Jurkat, Clone E6-1 (cell line): ENCODE results near the gene NF1.
A peak's percentile ranks its signal among the peaks of the same experiment; 100 is the strongest.
"Not testable (repeated sequence)": the region's sequence is repeated elsewhere in the genome, so short reads cannot be mapped to it uniquely, and the experiment has no call there.

ENCODE experiments used
- DNase-seq: peaks from one replicate; pipeline ENCODE4 v3.0.0-alpha.2; 2011; ENCODE audit warnings: low read depth, low spot score
- H3K4me3 ChIP-seq: 2 replicates; pipeline ENCODE4 v1.5.1; 2011; ENCODE audit warnings: mild to moderate bottlenecking, low read length, control low read depth, moderate library complexity

The NF1 gene

DNA sequence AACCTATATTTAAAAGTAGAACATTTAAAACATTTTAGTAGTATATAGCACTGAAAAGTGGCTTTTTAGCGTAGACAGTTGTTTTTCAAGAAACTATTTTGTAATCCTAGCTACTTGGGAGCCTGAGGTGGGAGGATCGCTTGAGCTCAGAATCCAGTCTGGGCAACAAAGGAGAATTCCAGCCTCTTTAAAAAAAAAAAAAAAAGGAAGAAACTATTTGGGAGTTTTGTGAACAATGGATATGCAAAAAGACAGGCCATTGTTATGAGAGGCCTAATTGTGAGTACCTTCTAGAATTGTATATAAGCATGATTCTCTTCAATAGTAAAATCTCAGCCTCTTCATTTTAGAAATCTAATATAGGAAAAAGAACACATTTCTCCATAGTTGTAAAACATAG lies 184.6 kb downstream of the NF1 start:
- DNase-seq = no peak
- no peak overlapping the region for H3K4me3 ChIP-seq

GRCh38 chr17:31281061-31281460 lies 186.3 kb downstream of the NF1 start:
- DNase-seq = no peak
- no peak overlapping the region for H3K4me3 ChIP-seq

DNA sequence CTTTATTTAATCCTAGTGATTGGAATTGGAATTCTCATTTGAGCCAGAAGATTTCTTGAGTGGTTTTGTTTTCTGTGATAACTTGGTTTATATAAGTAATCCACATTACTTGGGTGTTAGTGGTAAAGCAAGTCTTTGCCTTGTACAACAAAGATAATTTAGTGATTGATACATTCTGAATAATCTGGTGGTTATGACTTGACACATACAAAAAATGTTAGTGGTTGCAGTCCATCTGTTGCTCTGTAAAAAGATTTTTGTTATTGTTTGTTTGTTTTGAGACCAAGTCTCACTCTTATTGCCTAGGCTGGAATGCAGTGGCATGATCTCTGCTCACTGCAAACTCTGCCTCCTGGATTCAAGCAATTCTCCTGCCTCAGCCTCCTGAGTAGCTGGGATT lies 189.1 kb downstream of the NF1 start:
- H3K4me3 ChIP-seq = no peak overlapping the region
- no peak for DNase-seq

DNA sequence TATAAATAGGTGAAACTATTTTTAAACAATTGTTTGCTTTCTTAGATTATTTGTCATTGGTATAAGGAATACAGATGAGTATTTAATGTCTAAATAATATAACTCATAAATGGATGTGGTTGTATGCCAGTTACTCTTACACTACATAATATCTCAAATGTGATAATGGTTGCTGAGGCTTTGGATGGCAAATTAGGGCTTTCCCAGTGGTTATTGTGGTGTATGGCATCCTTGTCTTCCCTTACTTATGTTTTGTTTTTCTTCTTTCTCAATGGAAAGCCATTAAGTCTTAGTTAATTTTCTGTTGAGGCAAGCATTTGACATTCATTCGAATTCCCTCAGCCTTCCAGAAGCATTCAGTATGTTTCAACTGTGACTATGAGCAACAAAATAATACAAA lies 191.8 kb downstream of the NF1 start:
- H3K4me3 ChIP-seq = no peak overlapping the region
- DNase-seq = no peak

- not testable (repeated sequence) for DNase-seq, H3K4me3 ChIP-seq
Measured at GRCh38 chr17:31287932-31288331, 193.2 kb downstream of the NF1 start.

GRCh38 chr17:31289790-31290189 lies 195.0 kb downstream of the NF1 start:
- no peak for DNase-seq
- H3K4me3 ChIP-seq = no peak overlapping the region

GRCh38 chr17:31291820-31292219 lies 197.0 kb downstream of the NF1 start:
- DNase-seq = no peak
- no peak overlapping the region for H3K4me3 ChIP-seq

DNA sequence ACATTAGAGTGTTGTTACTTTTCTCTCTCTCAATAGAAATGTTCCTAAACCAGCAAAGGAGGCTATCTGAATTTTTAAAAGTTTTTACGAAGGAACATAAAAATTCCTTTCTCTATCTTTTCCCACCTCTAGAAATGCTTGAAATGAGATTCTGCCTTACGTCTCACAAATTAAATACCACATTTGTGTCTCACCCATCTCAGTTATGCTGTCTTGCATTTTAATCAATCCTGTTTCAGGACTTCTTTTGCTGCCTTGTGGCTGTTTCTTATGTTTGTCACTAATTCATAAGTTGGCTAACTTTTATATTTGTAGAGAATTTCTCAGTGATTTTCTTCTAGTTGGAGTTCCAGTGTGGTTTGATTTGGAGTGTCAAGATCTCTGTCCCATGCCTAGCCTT lies 198.8 kb downstream of the NF1 start:
- DNase-seq = no peak

DNA sequence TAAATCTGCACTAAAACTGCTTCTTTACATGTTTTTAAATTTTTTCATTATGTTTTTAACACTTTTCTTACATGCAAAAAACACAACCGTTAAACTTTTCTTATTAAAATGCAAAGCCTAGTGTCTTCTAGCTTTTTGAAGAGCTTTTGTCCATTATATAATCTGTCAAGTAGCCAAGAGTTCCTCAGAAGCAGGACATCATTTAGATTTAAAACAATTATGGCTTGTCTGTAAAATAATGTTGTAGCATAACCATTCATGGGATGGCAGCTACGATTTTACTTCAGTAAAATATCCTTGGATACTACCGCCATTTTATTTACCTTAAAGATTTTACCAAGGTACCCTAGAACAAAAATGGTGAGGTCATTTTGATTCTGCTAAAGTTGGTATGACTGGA lies 199.5 kb downstream of the NF1 start:
- no peak overlapping the region for H3K4me3 ChIP-seq
- DNase-seq = no peak

More for the DNA sequence above, 198.8 kb downstream of the NF1 start:
- H3K4me3 ChIP-seq = no peak overlapping the region

DNA sequence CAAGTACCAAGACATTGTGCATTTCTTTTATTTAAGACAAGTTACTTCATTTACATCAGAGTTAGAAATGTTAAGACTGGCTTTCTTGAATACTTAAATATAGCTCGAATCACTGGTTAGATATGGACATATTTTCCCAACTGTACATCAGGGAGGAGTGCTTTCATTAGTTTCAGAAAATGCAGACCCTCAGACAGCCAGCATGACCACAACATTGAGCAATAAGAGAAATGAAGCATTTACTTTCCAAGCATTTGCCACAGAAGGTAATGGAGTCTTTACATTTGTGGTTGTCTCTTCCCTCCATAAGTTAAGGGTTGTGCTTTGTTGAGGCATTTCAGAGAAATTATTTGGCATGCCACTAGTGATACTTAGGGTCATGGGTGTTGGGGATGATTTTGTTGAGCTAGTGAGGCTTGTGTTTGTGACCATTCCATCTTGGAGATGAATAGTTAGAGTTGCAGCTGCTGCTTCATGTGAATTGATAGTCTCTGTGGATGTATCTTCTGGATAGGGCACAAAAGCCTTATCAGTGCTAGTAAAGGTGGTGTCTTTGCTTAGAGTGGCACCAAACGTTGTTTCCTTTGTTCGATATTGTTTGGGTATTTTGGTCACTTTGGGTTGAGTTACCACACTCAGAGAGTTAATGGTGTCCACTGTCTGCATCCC lies 200.2 kb downstream of the NF1 start:
- no peak for DNase-seq
- H3K4me3 ChIP-seq = no peak overlapping the region

DNA sequence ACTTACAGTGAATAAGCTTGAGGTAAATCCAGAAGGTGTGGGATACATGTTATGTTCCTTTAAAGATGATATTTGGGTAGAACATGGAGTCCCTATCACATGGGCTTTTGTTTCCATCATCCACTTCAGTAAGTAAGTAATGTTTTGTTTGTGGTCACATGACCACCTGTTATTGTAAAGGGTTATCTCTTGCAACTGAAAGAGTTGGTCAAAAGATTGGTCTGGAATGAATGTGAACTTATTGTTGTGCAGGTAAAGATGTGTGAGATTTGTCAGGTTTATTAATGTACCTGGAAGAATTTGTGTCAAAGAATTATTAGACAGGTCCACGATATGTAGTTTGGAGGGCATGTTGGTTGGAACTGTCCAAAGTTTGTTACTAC lies 200.7 kb downstream of the NF1 start:
- no peak overlapping the region for H3K4me3 ChIP-seq
- no peak for DNase-seq

GRCh38 chr17:31296142-31296541 lies 201.4 kb downstream of the NF1 start:
- no peak for DNase-seq
- H3K4me3 ChIP-seq = no peak overlapping the region

GRCh38 chr17:31297090-31297489 lies 202.3 kb downstream of the NF1 start, which contains the start of gene OMG:
Gene OMG, minus strand, starts transcription at chr17:31297239. Its CDS starts 908 bp downstream, at chr17:31296331.
- no peak within 1 kb of the TSS for H3K4me3 ChIP-seq
- DNase-seq = no peak

DNA sequence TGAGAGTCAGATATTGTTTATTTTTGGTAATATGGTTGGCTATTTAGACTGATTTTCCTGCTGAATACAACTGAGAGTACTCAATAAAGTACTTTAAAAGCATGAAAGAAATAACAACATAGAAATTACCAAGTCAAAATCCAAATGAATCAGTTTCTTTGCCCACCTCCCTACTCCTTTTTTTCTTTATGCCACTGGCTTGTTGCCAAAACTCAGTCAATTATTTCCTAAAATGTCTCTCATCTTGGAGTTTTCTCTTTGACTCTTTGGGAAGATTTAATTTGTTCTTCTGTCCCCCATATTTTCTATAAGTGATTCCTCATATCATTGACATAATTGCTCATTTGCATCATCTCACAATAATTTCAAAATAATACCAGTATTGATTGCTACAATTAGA lies 204.8 kb downstream of the NF1 start:
- H3K4me3 ChIP-seq = no peak overlapping the region
- DNase-seq = no peak

DNA sequence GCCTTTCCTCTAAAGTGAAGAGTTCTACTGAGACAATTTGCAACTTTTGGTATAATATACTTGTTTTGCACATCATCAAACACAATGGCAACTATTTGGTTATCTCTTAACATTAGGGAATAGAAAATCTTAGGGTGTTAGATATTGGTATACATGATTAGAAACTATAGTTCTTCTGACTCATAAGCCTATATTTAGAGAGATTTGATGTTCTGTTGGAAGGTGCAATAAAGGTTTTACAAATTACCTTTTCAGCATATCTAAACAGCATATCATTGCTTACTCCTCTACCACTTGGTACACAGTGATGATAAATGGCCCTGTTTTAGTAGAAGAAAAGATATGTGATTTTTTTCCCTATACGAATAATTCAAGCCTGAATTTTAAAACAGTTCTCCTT lies 212.9 kb downstream of the NF1 start:
- no peak for DNase-seq
- H3K4me3 ChIP-seq = no peak overlapping the region

- no peak overlapping the region for H3K4me3 ChIP-seq
- DNase-seq = no peak
Measured at GRCh38 chr17:31308372-31309334, 213.9 kb downstream of the NF1 start.

DNA sequence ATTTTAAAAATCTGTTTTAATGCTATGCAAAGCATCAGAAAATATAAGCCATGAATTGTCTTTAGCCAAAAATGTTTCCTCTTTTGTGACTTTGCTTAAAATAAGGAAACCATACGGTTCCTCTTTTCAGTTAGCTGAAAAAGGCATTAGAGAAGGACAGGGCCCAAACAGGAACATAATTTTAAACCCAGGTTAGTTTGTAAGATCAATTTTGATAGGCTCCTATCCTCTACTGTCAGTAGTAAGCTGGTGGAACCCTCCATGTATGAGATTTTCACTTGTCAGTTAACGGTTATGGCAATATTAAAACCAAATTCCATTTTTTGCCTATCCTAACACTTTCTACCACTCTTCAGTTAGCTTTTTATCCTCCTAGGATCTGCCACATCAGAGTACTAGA lies 214.8 kb downstream of the NF1 start:
- H3K4me3 ChIP-seq = peak overlapping the region; percentile 60

DNA sequence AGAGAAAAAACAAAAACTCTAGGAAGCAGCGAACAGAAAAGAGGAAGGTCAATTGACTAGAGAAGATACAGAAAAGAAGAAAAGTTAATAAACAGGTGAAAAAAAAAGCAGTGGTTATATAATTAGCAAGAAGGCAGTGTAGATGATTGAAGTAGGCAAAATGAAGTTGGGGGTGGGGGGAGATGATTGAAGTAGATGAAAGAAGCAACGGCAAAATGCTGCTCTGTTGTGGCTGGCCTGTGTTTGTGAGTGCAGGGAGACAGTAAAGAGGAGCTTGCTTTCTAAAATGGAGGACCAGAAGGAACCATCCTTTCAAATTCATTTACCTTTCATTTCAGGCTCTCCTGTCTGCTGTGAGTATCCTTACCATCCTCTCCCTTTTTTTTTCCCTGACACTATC lies 215.5 kb downstream of the NF1 start:
- H3K4me3 ChIP-seq = peak overlapping the region; percentile 60
- peak; percentile 95 for DNase-seq

More for the DNA sequence above, 214.8 kb downstream of the NF1 start:
- peak; percentile 27 for DNase-seq

- H3K4me3 ChIP-seq = peak overlapping the region; percentile 60
- peak; percentile 26 for DNase-seq
Measured at GRCh38 chr17:31310886-31311285, 216.1 kb downstream of the NF1 start.

- DNase-seq = no peak
- peak overlapping the region; percentile 60 for H3K4me3 ChIP-seq
Measured at GRCh38 chr17:31311526-31311925, 216.7 kb downstream of the NF1 start.
